Camera-type eye (tissue), 1 donor: Measurements from ENCODE around the gene SLC17A6. TPM values are rescaled to one million over a fixed set of nuclear protein-coding genes. Genes with fewer than 3 reads are reported as not detected.

Source experiments
- total RNA-seq: library from RNA; depleted of rRNA; stranded (reverse); fragments of >200 nt; gene quantifications from one replicate; pipeline ENCODE4 v1.2.3, GENCODE V29; 2014

SLC17A6 gene
- total RNA-seq: 13.5 TPM

GRCh38 chr11:22337596-22338485 is at the start of gene SLC17A6:
Gene SLC17A6, plus strand, starts transcription at chr11:22338381. Its CDS starts 153 bp downstream, at chr11:22338534.

Other genes starting within 250 kb of the SLC17A6 start
- 14.8 TPM for gene ANO5, start 145.3 kb upstream of the SLC17A6 start, total RNA-seq